Activated T-helper 2 cell treated with anti-CD3 and anti-CD28 coated beads, Interferon-gamma antibody, Interleukin-2, Interleukin-4, amounts not matched to agents 10 μg/mL and 5 μg/mL and 100 μg/mL, durations not matched to agents 14 hours and 24 hours and 36 hours (primary cell): ENCODE results near the gene ZNF878. TPM values are rescaled to one million over a fixed set of nuclear protein-coding genes. Genes with fewer than 3 reads are reported as not detected.
"Not testable (repeated sequence)": the region's sequence is repeated elsewhere in the genome, so short reads cannot be mapped to it uniquely, and the experiment has no call there.

Experiments used
- DNase-seq: peaks from one replicate; pipeline ENCODE4 v3.0.0; 2021; ENCODE audit warnings: low spot score
- H3K27ac Mint-ChIP-seq: one replicate; pipeline ENCODE4 v1.8.0; 2021; ENCODE audit warnings: mixed read lengths
- H3K27me3 Mint-ChIP-seq: one replicate; pipeline ENCODE4 v1.8.0; 2021; ENCODE audit warnings: low read depth, mixed read lengths
- H3K36me3 Mint-ChIP-seq: one replicate; pipeline ENCODE4 v1.8.0; 2021; ENCODE audit warnings: low read depth, mixed read lengths
- H3K4me1 Mint-ChIP-seq: one replicate; pipeline ENCODE4 v1.8.0; 2021; ENCODE audit warnings: low read depth, mixed read lengths
- H3K4me3 Mint-ChIP-seq: one replicate; pipeline ENCODE4 v1.8.0; 2021; ENCODE audit warnings: low read depth, mild to moderate bottlenecking, moderate library complexity, mixed read lengths
- H3K9me3 Mint-ChIP-seq: one replicate; pipeline ENCODE4 v1.8.0; 2021; ENCODE audit warnings: mixed read lengths
- intact Hi-C: fragments of 100-400 bp; cut with micrococcal nuclease; formaldehyde crosslinking; loops from one replicate; pipeline ENCODE4 v1.15.1; 2023
- total RNA-seq: library from RNA; stranded (reverse); gene quantifications from 2 replicates; pipeline ENCODE4 v1.2.3, GENCODE V29; 2022

ZNF878 gene
- total RNA-seq = 0.98 and 1.3 TPM in 2 replicates

- DNase-seq = peak; percentile 42
- peak within 1 kb of the TSS; percentile 46 for H3K27ac Mint-ChIP-seq
- H3K4me1 Mint-ChIP-seq = peaks cover 9% of the 10 kb centered on the region
- peaks cover 7% of the 10 kb centered on the region for H3K27me3 Mint-ChIP-seq
- H3K4me3 Mint-ChIP-seq = peak within 1 kb of the TSS; percentile 83
- H3K36me3 Mint-ChIP-seq = peaks cover 15% of the 10 kb centered on the region
- intact Hi-C loops = loop anchor here (5.0 to 10.0 kb wide), 2 partner anchors 65 to 88 kb away; partner anchors contain the start of gene ZNF763
- H3K9me3 Mint-ChIP-seq = peaks cover 20% of the 10 kb centered on the region
Measured at GRCh38 chr19:12052497-12053169, at the start of gene ZNF878. Gene ZNF878, minus strand, starts transcription at chr19:12052961. Its CDS starts 160 bp downstream, at chr19:12052801.

GRCh38 chr19:12098040-12098439 lies 45.3 kb upstream of the ZNF878 start:
- no peak overlapping the region for H3K27ac Mint-ChIP-seq
- H3K9me3 Mint-ChIP-seq = peaks cover 47% of the 10 kb centered on the region
- intact Hi-C loops = no loop called here
- no peak overlapping the region for H3K4me3 Mint-ChIP-seq
- H3K4me1 Mint-ChIP-seq = peaks cover 6% of the 10 kb centered on the region
- no peak for DNase-seq
- peaks cover 52% of the 10 kb centered on the region for H3K36me3 Mint-ChIP-seq
- no peaks in the 10 kb centered on the region for H3K27me3 Mint-ChIP-seq

GRCh38 chr19:12095111-12095790 lies 42.5 kb upstream of the ZNF878 start:
- H3K4me1 Mint-ChIP-seq = peaks cover 9% of the 10 kb centered on the region
- H3K36me3 Mint-ChIP-seq = peaks cover 43% of the 10 kb centered on the region
- H3K9me3 Mint-ChIP-seq = peaks cover 47% of the 10 kb centered on the region
- H3K27me3 Mint-ChIP-seq = no peaks in the 10 kb centered on the region
- intact Hi-C loops = no loop called here
- H3K4me3 Mint-ChIP-seq = no peak overlapping the region
- no peak for DNase-seq
- no peak overlapping the region for H3K27ac Mint-ChIP-seq

GRCh38 chr19:12093777-12094176 lies 41.0 kb upstream of the ZNF878 start:
- Mint-ChIP-seq H3K4me1 (peaks cover 9% of the 10 kb centered on the region), H3K27me3 (no peaks in the 10 kb centered on the region), H3K9me3 (peaks cover 34% of the 10 kb centered on the region), H3K36me3 (peaks cover 30% of the 10 kb centered on the region), H3K4me3 (peak overlapping the region; percentile 80), H3K27ac (no peak overlapping the region)
- intact Hi-C loops = no loop called here
- DNase-seq = no peak

GRCh38 chr19:12092956-12093355 lies 40.2 kb upstream of the ZNF878 start:
- Mint-ChIP-seq H3K4me3 (peak overlapping the region; percentile 83), H3K4me1 (peaks cover 9% of the 10 kb centered on the region), H3K36me3 (peaks cover 27% of the 10 kb centered on the region), H3K27ac (peak overlapping the region; percentile 58), H3K27me3 (no peaks in the 10 kb centered on the region), H3K9me3 (peaks cover 26% of the 10 kb centered on the region)
- intact Hi-C loops = no loop called here
- DNase-seq = no peak

GRCh38 chr19:12092065-12092867 lies 39.5 kb upstream of the ZNF878 start:
- H3K27ac Mint-ChIP-seq = peak overlapping the region; percentile 78
- peak overlapping the region; percentile 83 for H3K4me3 Mint-ChIP-seq
- H3K27me3 Mint-ChIP-seq = no peaks in the 10 kb centered on the region
- peaks cover 21% of the 10 kb centered on the region for H3K9me3 Mint-ChIP-seq
- intact Hi-C loops = no loop called here
- peaks cover 24% of the 10 kb centered on the region for H3K36me3 Mint-ChIP-seq
- H3K4me1 Mint-ChIP-seq = peaks cover 9% of the 10 kb centered on the region
- peak; percentile 59 for DNase-seq

- Mint-ChIP-seq H3K4me3 (peak overlapping the region; percentile 53), H3K27me3 (no peaks in the 10 kb centered on the region), H3K4me1 (peaks cover 9% of the 10 kb centered on the region), H3K27ac (peak overlapping the region; percentile 24), H3K9me3 (peaks cover 16% of the 10 kb centered on the region), H3K36me3 (peaks cover 17% of the 10 kb centered on the region)
- intact Hi-C loops = loop anchor here (1.0 kb wide), 1 partner anchor 50 kb away; no protein-coding TSS in a partner anchor
- DNase-seq = peak; percentile 41
Measured at GRCh38 chr19:12090807-12091206, 38.0 kb upstream of the ZNF878 start.

- Mint-ChIP-seq H3K4me3 (no peak overlapping the region), H3K27ac (no peak overlapping the region), H3K4me1 (no peaks in the 10 kb centered on the region), H3K9me3 (peaks cover 25% of the 10 kb centered on the region), H3K27me3 (no peaks in the 10 kb centered on the region), H3K36me3 (no peaks in the 10 kb centered on the region)
- intact Hi-C loops = no loop called here
- no peak for DNase-seq
Measured at GRCh38 chr19:12085074-12085818, 32.5 kb upstream of the ZNF878 start.

- H3K4me1 Mint-ChIP-seq, H3K36me3 Mint-ChIP-seq, H3K4me3 Mint-ChIP-seq, H3K27me3 Mint-ChIP-seq, H3K27ac Mint-ChIP-seq, intact Hi-C loops, DNase-seq: not testable (repeated sequence)
- peaks cover 33% of the 10 kb centered on the region for H3K9me3 Mint-ChIP-seq
Measured at GRCh38 chr19:12083336-12083735, 30.6 kb upstream of the ZNF878 start.

- H3K9me3 Mint-ChIP-seq = peaks cover 58% of the 10 kb centered on the region
- no peaks in the 10 kb centered on the region for H3K4me1 Mint-ChIP-seq
- intact Hi-C loops = no loop called here
Measured at GRCh38 chr19:12077375-12077774, 24.6 kb upstream of the ZNF878 start.

GRCh38 chr19:12076331-12076730 lies 23.6 kb upstream of the ZNF878 start:
- H3K4me3 Mint-ChIP-seq, H3K27me3 Mint-ChIP-seq, DNase-seq, H3K27ac Mint-ChIP-seq, H3K4me1 Mint-ChIP-seq, intact Hi-C loops: not testable (repeated sequence)
- peaks cover 56% of the 10 kb centered on the region for H3K9me3 Mint-ChIP-seq
- H3K36me3 Mint-ChIP-seq = peaks cover 33% of the 10 kb centered on the region

More at GRCh38 chr19:12077375-12077774, 24.6 kb upstream of the ZNF878 start:
- H3K27ac Mint-ChIP-seq = no peak overlapping the region
- H3K4me3 Mint-ChIP-seq = no peak overlapping the region
- peaks cover 33% of the 10 kb centered on the region for H3K36me3 Mint-ChIP-seq
- H3K27me3 Mint-ChIP-seq = no peaks in the 10 kb centered on the region
- DNase-seq = no peak

- DNase-seq = no peak
- intact Hi-C loops = no loop called here
- Mint-ChIP-seq H3K27me3 (no peaks in the 10 kb centered on the region), H3K36me3 (peaks cover 33% of the 10 kb centered on the region), H3K9me3 (peaks cover 57% of the 10 kb centered on the region), H3K4me3 (no peak overlapping the region), H3K4me1 (no peaks in the 10 kb centered on the region), H3K27ac (no peak overlapping the region)
Measured at GRCh38 chr19:12075538-12076139, 22.9 kb upstream of the ZNF878 start.
